Adrenal gland (tissue), 12 donors: ENCODE data around the gene MBP. TPM values are rescaled to one million over a fixed set of nuclear protein-coding genes. Genes with fewer than 3 reads are reported as not detected.

Experiments
- DNase-seq, 7 donors: peaks; one replicate each; pipeline ENCODE4 v3.0.0-alpha.2; 2019 to 2020
- H3K27ac ChIP-seq, 5 donors: fragments of 200-600 bp; sonication (generic) in 4 of 5; 1 replicate in 3 of 5; 2 replicates in 2 of 5; pipeline versions ENCODE4 v1.5.1 to v1.8.0; 2016 to 2020; ENCODE audit warnings: mild to moderate bottlenecking in 1 of 5
- H3K27me3 ChIP-seq: fragments of 200-600 bp; 2 replicates; pipeline ENCODE4 v1.8.0; 2021
- H3K36me3 ChIP-seq, 2 donors: fragments of 200-600 bp; replicated peaks in 1 of 2; 1 replicate in 1 of 2; 2 replicates in 1 of 2; pipeline versions ENCODE4 v1.5.1 to v1.8.0; 2018 to 2022
- H3K4me1 ChIP-seq, 2 donors: fragments of 200-600 bp; replicated peaks in 1 of 2; 1 replicate in 1 of 2; 2 replicates in 1 of 2; pipeline versions ENCODE4 v1.5.1 to v1.8.0; 2018 to 2021
- H3K4me3 ChIP-seq, 4 donors: fragments of 200-600 bp; sonication (generic) in 3 of 4; one replicate each; pipeline ENCODE4 v1.5.1; 2016 to 2018
- H3K9me3 ChIP-seq, 3 donors: fragments of 200-600 bp; sonication (generic) in 1 of 3; replicated peaks in 1 of 3; 1 replicate in 2 of 3; 2 replicates in 1 of 3; pipeline versions ENCODE4 v1.5.1 to v1.8.0; 2016 to 2021
- POLR2A ChIP-seq, 2 donors: fragments of 450-650 bp; IDR thresholded peaks; one replicate each; pipeline ENCODE4 v1.6.1; 2017; ENCODE audit warnings: antibody characterized with exemption in 2 of 2, mild to moderate bottlenecking in 2 of 2, moderate library complexity in 1 of 2
- WGBS, 4 donors: extraction: QIAGEN DNeasy Blood & Tissue Kit in 2 of 4; methylation state at CpG; one replicate each; pipeline versions ENCODE4 v1.1.5 to v1.1.7; 2013 to 2017; 5-methylcytosine and 5-hydroxymethylcytosine counted together
- intact Hi-C, 2 donors: fragments of 100-400 bp; cut with DNase I; formaldehyde crosslinking; loops; one replicate each; pipeline versions ENCODE4 v1.14.1 to v1.15.0; 2022 to 2023
- polyA plus RNA-seq, 3 donors: library from polyadenylated mRNA; stranded (reverse); fragments of 200-250 nt in 2 of 3; fragments of 350-450 nt in 1 of 3; fragmentation: Illumina TruSeq in 1 of 3; extraction: RNeasy Lipid Tissue Mini Kit (QIAGEN cat#74804) in 1 of 3; gene quantifications; one replicate each; pipeline ENCODE4 v1.2.3, GENCODE V29; 2013 to 2014
- total RNA-seq, 9 donors: library from RNA; depleted of rRNA in 4 of 9; stranded (reverse); fragments of >200 nt in 4 of 9; fragments of 120-200 nt in 1 of 9; fragmentation: NEBNext Ultra II Directional in 1 of 9; extraction: Animal tissue kit (Norgen Biotek cat#: 25700) in 1 of 9; gene quantifications; one replicate each; pipeline versions ENCODE4 v1.1.0 to v1.2.4, GENCODE V29; 2013 to 2023
- TF ChIP-seq, protein P1 (sequence below), 6 experiments: fragments of 450-650 bp in 4 of 6; fragments of 200-600 bp in 2 of 6; sonication (generic) in 1 of 6; IDR thresholded peaks; 1 replicate in 5 of 6; 2 replicates in 1 of 6; pipeline versions ENCODE4 v1.5.1 to v1.8.0; 2016 to 2021; ENCODE audit warnings: antibody characterized with exemption in 6 of 6, mild to moderate bottlenecking in 2 of 6, moderate library complexity in 1 of 6
- donor health status: healthy with polysubstance abuse.
- donor health status: Bipolar disorder and iron deficiency.
- donor health status: DM: yes; HTN: yes; CAD: no.
- donor health status: DM: no; HTN: no; CAD: no.
- donor health status: DM: no; HTN: no; CAD: no.
- donor health status: DM: yes; HTN: yes; CAD: no.

Gene MBP
- total and polyA plus RNA-seq, 12 donors = 1.8 to 23.7 (median 13.7) TPM

DNA sequence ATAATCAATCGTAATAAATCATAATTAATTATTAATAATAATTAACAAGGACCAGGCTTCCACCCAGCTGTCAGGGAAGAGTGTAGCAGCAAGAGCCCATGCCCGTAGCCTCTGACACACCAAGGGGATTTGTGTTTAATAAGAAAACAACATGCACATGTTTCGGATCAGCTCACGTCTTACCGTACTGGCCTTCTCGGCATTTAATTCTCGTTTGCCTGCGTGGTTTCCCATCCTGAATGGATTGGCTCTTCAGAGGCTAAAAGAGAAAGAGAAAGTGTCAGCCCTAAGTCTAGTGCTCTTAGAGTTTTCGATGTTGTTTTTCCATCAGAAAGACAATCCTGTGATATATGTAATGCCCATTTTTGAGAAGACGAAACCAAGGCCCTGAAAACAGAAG lies 27.6 kb downstream of the MBP start:
- H3K4me3 ChIP-seq = no peak overlapping the region
- H3K27me3 ChIP-seq = no peaks in the 10 kb centered on the region

DNA sequence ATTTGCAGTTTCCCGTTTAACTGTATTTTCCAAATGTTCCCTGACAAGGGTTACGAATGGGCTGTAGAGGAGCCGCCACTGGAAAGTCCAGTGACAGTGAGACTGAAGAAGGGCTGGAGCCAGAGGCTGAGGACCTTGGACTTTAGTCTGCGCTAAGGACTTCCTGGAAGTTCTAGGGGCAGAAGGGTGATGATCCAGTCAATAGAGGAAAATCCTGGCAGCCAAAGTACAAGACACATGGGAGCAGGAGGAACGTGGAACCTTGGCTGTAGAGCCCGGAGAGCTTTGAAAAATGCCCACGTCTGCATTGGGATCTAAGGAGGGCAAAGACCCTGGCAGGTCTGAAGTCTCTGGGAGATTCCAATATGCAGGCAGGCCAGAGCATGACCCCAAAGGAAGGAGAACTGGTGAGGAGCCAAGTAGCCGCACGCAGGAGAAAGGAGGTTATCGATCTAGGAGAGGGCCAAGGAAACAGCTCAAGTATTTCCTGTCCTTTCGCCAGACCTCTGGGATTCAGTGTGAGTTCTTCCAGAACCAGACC lies 28.5 kb downstream of the MBP start:
- DNase-seq = peak in 2 of 7 donors; percentile 49 to 71
- H3K27me3 ChIP-seq = no peaks in the 10 kb centered on the region
- peaks cover 20 to 57% of the 10 kb centered on the region in 2 donors for H3K4me1 ChIP-seq
- WGBS, 4 donors = 55 to 60% (median 56%) methylated on average over 11 of the region's 11 CpGs
- H3K9me3 ChIP-seq = no peaks in the 10 kb centered on the region
- TF ChIP-seq POLR2A (IDR thresholded peaks at IDR 0.05) = no peak
- TF ChIP-seq, protein P1, sequence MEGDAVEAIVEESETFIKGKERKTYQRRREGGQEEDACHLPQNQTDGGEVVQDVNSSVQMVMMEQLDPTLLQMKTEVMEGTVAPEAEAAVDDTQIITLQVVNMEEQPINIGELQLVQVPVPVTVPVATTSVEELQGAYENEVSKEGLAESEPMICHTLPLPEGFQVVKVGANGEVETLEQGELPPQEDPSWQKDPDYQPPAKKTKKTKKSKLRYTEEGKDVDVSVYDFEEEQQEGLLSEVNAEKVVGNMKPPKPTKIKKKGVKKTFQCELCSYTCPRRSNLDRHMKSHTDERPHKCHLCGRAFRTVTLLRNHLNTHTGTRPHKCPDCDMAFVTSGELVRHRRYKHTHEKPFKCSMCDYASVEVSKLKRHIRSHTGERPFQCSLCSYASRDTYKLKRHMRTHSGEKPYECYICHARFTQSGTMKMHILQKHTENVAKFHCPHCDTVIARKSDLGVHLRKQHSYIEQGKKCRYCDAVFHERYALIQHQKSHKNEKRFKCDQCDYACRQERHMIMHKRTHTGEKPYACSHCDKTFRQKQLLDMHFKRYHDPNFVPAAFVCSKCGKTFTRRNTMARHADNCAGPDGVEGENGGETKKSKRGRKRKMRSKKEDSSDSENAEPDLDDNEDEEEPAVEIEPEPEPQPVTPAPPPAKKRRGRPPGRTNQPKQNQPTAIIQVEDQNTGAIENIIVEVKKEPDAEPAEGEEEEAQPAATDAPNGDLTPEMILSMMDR (IDR thresholded peaks at IDR 0.05) = no peak
- H3K27ac ChIP-seq = peak overlapping the region in 3 of 5 donors; percentile 57 to 90 (median 77)
- intact Hi-C loops = no loop called here
- no peak overlapping the region for H3K4me3 ChIP-seq
- no peaks in the 10 kb centered on the region for H3K36me3 ChIP-seq

More for the DNA sequence above, 27.6 kb downstream of the MBP start:
- Histone ChIP-seq H3K4me1 (peaks cover 20 to 64% of the 10 kb centered on the region in 2 donors), H3K9me3 (no peaks in the 10 kb centered on the region), H3K36me3 (no peaks in the 10 kb centered on the region), H3K27ac (peak overlapping the region in 2 of 5 donors; percentile 46 to 77)
- DNase-seq = peak in 1 of 7 donors; percentile 52
- TF ChIP-seq POLR2A (IDR thresholded peaks at IDR 0.05) = no peak
- TF ChIP-seq, protein P1 (IDR thresholded peaks at IDR 0.05) = no peak
- 60 to 68% (median 64%) methylated on average over 10 of the region's 10 CpGs for WGBS, 4 donors
- intact Hi-C loops = no loop called here

DNA sequence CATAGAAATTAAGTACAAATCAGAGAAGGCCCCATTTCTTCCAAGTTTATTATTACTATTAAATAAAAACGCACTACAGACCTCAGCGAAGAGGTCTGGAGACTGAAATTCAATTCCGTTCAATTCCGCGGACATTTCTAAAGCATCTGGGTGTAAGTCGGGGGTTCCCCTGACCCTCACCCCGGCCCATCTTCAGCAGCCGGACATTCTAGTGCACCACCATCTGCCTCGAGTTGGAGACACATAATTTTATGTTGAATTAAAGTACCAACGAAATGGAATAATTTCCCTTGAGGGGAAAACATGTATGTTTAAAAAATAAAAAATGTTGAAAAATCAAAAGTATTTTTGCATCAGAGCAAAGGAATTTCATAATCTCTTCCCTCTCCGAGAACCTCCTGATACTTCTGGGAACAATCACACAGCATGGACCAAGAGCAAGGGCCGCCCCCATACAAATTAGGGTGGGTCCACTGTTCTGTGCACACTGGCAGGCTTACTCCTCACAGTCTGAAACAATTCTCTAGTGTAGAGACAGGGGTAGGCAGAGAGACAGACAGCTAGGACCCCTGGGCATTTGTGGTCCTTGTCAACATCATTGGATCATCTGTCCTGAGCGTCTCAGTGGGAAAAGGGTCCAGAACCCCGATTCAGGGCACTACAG lies 29.3 kb downstream of the MBP start:
- H3K27ac ChIP-seq = peak overlapping the region in 4 of 5 donors; percentile 40 to 90 (median 67)
- H3K36me3 ChIP-seq = no peaks in the 10 kb centered on the region
- DNase-seq = peak in 1 of 7 donors; percentile 52
- intact Hi-C loops = no loop called here
- H3K27me3 ChIP-seq = no peaks in the 10 kb centered on the region
- TF ChIP-seq, protein P1 (IDR thresholded peaks at IDR 0.05) = no peak
- H3K4me1 ChIP-seq = peaks cover 20 to 54% of the 10 kb centered on the region in 2 donors
- no peak overlapping the region for H3K4me3 ChIP-seq
- whole genome bisulfite sequencing, 4 donors = 62 to 72% (median 67%) methylated on average over 14 of the region's 14 CpGs
- H3K9me3 ChIP-seq = no peaks in the 10 kb centered on the region

- Histone ChIP-seq H3K36me3 (no peaks in the 10 kb centered on the region), H3K27me3 (no peaks in the 10 kb centered on the region), H3K4me3 (peak overlapping the region in 1 of 4 donors; percentile 21), H3K4me1 (peaks cover 20 to 54% of the 10 kb centered on the region in 2 donors), H3K27ac (peak overlapping the region; percentile 40 to 90 (median 57)), H3K9me3 (no peaks in the 10 kb centered on the region)
- intact Hi-C loops = no loop called here
- DNase-seq = no peak
- 47 to 53% (median 48%) methylated on average over 3 of the region's 3 CpGs for WGBS, 4 donors
- TF ChIP-seq POLR2A (IDR thresholded peaks at IDR 0.05) = no peak
- TF ChIP-seq, protein P1 (IDR thresholded peaks at IDR 0.05) = no peak
Observed at GRCh38 chr18:77102259-77103040, 30.1 kb downstream of the MBP start.
